Measurements from ENCODE around the gene POLD2. TPM values are rescaled to one million over a fixed set of nuclear protein-coding genes. Genes with fewer than 3 reads are reported as not detected.

The POLD2 gene
- total and polyA plus RNA-seq, 2 of the 8 experiments (the other 6 are each of a cell fraction or from before 2014, with no cell fraction given): 148 to 214 TPM

GRCh38 chr7:44153948-44154335 lies 30.6 kb upstream of the POLD2 start (continued):
- TF ChIP-seq, protein P1, sequence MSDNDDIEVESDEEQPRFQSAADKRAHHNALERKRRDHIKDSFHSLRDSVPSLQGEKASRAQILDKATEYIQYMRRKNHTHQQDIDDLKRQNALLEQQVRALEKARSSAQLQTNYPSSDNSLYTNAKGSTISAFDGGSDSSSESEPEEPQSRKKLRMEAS (IDR thresholded peaks at IDR 0.05): no peak
- TF ChIP-seq RFX5 (IDR thresholded peaks at IDR 0.05; ENCODE audit: borderline replicate concordance, low read depth, low read length) (no peak), SP1 (IDR thresholded peaks at IDR 0.05; ENCODE audit: low read depth, low read length) (no peak), NRF1 (IDR thresholded peaks at IDR 0.05; ENCODE audit: low read depth, low read length) (no peak), RBBP5 (IDR thresholded peaks at IDR 0.05; ENCODE audit: borderline replicate concordance, low read depth, low read length) (no peak), RXRA (IDR thresholded peaks at IDR 0.05; ENCODE audit: insufficient read depth, low read depth, low read length) (no peak), CBX8 (IDR thresholded peaks at IDR 0.05; ENCODE audit: borderline replicate concordance, low read depth, low read length) (no peak), JUND (IDR thresholded peaks at IDR 0.05; ENCODE audit: low read length) (no peak)

Data from H1 (cell line).